Activated CD8-positive, alpha-beta memory T cell treated with anti-CD3 and anti-CD28 coated beads, Interleukin-2, amount 50 U/mL, for 1 hour (primary cell): ENCODE data around the gene NF2.

Experiments
- DNase-seq: peaks from one replicate; pipeline ENCODE4 v3.0.0-alpha.2; 2020; ENCODE audit errors: extremely low read depth

Gene NF2

GRCh38 chr22:29630987-29631386, 27.6 kb downstream of the NF2 start:
- DNase-seq: no peak

GRCh38 chr22:29631725-29632124, 28.3 kb downstream of the NF2 start:
- no peak for DNase-seq

- DNase-seq: no peak
Observed at GRCh38 chr22:29632672-29633071, 29.2 kb downstream of the NF2 start.

- DNase-seq: no peak
Observed at GRCh38 chr22:29633514-29634312, 30.3 kb downstream of the NF2 start.

GRCh38 chr22:29634847-29635246, 31.4 kb downstream of the NF2 start:
- DNase-seq: no peak

GRCh38 chr22:29635734-29636357, 32.4 kb downstream of the NF2 start:
- DNase-seq: no peak

GRCh38 chr22:29636751-29637150, 33.3 kb downstream of the NF2 start:
- DNase-seq: no peak

GRCh38 chr22:29637181-29637580, 33.7 kb downstream of the NF2 start:
- DNase-seq: no peak

GRCh38 chr22:29638678-29639077, 35.2 kb downstream of the NF2 start:
- no peak for DNase-seq

- DNase-seq: no peak
Observed at GRCh38 chr22:29639096-29639495, 35.7 kb downstream of the NF2 start.

- no peak for DNase-seq
Observed at GRCh38 chr22:29641042-29641699, 37.7 kb downstream of the NF2 start.

GRCh38 chr22:29641700-29642330, 38.4 kb downstream of the NF2 start:
- no peak for DNase-seq

GRCh38 chr22:29642694-29643093, 39.3 kb downstream of the NF2 start:
- no peak for DNase-seq

GRCh38 chr22:29647954-29648737, 44.7 kb downstream of the NF2 start:
- no peak for DNase-seq

GRCh38 chr22:29650370-29650769, 46.9 kb downstream of the NF2 start:
- DNase-seq: no peak

- no peak for DNase-seq
Observed at GRCh38 chr22:29651652-29652051, 48.2 kb downstream of the NF2 start.

- DNase-seq: no peak
Observed at GRCh38 chr22:29654420-29654819, 51.0 kb downstream of the NF2 start.

GRCh38 chr22:29654882-29655281, 51.4 kb downstream of the NF2 start:
- DNase-seq: no peak

- no peak for DNase-seq
Observed at GRCh38 chr22:29658176-29658575, 54.7 kb downstream of the NF2 start.

- DNase-seq: no peak
Observed at GRCh38 chr22:29660021-29660420, 56.6 kb downstream of the NF2 start.

- DNase-seq: no peak
Observed at GRCh38 chr22:29661336-29661735, 57.9 kb downstream of the NF2 start.
